Vagina (tissue), 2 donors: ENCODE data around the gene LPP.

Experiments
- POLR2A ChIP-seq, 2 donors: fragments of 450-650 bp; IDR thresholded peaks; one replicate each; pipeline ENCODE4 v1.6.1; 2017; ENCODE audit warnings: antibody characterized with exemption in 2 of 2, mild to moderate bottlenecking in 2 of 2, moderate library complexity in 2 of 2
- POLR2AphosphoS5 ChIP-seq, 2 donors: sonication (generic); formaldehyde crosslinking; IDR thresholded peaks; one replicate each; pipeline ENCODE4 v1.9.0; 2017; ENCODE audit warnings: antibody characterized with exemption in 2 of 2, mild to moderate bottlenecking in 2 of 2, low read depth in 1 of 2; ENCODE audit not compliant: insufficient read depth in 1 of 2
- TF ChIP-seq, protein P1 (sequence below), 3 experiments: fragments of 450-650 bp in 2 of 3; fragments of 200-600 bp in 1 of 3; sonication (generic) in 1 of 3; IDR thresholded peaks; one replicate each; pipeline ENCODE4 v1.5.1; 2017 to 2019; ENCODE audit warnings: antibody characterized with exemption in 3 of 3, mild to moderate bottlenecking in 2 of 3, moderate library complexity in 2 of 3

DNA sequence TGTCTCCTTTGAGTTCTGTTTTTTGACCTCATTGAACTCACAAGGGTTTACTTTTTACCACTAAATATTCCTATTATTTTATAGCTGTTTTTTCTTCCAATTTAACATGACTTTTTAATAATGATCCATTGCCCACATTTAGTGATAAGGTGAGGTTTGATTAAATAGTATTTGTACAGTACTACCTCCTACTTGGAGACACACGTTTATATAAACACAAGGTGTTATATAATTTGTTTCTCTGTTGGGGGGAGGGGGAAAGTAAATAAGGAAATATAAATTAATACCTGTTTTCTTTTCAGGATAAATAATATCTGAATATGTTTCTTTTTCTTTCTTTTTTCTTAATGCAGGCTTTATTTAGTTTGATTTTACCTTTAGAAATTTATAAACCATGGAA, 281.3 kb downstream of the LPP start:
- TF ChIP-seq, protein P1, sequence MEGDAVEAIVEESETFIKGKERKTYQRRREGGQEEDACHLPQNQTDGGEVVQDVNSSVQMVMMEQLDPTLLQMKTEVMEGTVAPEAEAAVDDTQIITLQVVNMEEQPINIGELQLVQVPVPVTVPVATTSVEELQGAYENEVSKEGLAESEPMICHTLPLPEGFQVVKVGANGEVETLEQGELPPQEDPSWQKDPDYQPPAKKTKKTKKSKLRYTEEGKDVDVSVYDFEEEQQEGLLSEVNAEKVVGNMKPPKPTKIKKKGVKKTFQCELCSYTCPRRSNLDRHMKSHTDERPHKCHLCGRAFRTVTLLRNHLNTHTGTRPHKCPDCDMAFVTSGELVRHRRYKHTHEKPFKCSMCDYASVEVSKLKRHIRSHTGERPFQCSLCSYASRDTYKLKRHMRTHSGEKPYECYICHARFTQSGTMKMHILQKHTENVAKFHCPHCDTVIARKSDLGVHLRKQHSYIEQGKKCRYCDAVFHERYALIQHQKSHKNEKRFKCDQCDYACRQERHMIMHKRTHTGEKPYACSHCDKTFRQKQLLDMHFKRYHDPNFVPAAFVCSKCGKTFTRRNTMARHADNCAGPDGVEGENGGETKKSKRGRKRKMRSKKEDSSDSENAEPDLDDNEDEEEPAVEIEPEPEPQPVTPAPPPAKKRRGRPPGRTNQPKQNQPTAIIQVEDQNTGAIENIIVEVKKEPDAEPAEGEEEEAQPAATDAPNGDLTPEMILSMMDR (IDR thresholded peaks at IDR 0.05), result no peak
- TF ChIP-seq POLR2AphosphoS5 (IDR thresholded peaks at IDR 0.05; ENCODE audit: insufficient read depth in 1 of 2, low read depth in 1 of 2) (no peak), POLR2A (IDR thresholded peaks at IDR 0.05) (no peak)
